Kidney (tissue), 14 donors: ENCODE measurements around the gene NR2F1. TPM values are rescaled to one million over a fixed set of nuclear protein-coding genes. Genes with fewer than 3 reads are reported as not detected.

ENCODE experiments used
- DNase-seq, 5 donors: peaks; one replicate each; pipeline ENCODE4 v3.0.0-alpha.2; 2013 to 2020
- FAIRE-seq: peaks from 2 replicates; lab custom pipeline; 2012; peaks lifted over from hg19 to GRCh38; lab: Jason Lieb, UNC
- H3K27ac ChIP-seq, 2 donors: one replicate each; pipeline ENCODE4 v1.7.0; 2013; ENCODE audit warnings: low read depth in 2 of 2, low read length in 2 of 2, inconsistent platforms in 1 of 2
- H3K27me3 ChIP-seq: one replicate; pipeline ENCODE4 v1.7.1; 2013; ENCODE audit warnings: low read length, inconsistent platforms; ENCODE audit not compliant: control insufficient read depth, insufficient read depth
- H3K36me3 ChIP-seq, 3 donors: one replicate each; pipeline versions ENCODE4 v1.7.0 to v1.7.1; 2013; ENCODE audit warnings: low read length in 3 of 3, control low read depth in 1 of 3, inconsistent platforms in 1 of 3; ENCODE audit not compliant: insufficient read depth in 3 of 3, control insufficient read depth in 2 of 3
- H3K4me1 ChIP-seq, 3 donors: one replicate each; pipeline versions ENCODE4 v1.7.0 to v1.7.1; 2013; ENCODE audit warnings: low read length in 3 of 3, inconsistent platforms in 1 of 3, low read depth in 1 of 3; ENCODE audit not compliant: control insufficient read depth in 2 of 3, insufficient read depth in 2 of 3
- H3K4me3 ChIP-seq, 3 donors: one replicate each; pipeline versions ENCODE4 v1.7.0 to v1.8.1; 2013; ENCODE audit warnings: low read length in 3 of 3, control low read depth in 1 of 3, inconsistent platforms in 1 of 3
- H3K9ac ChIP-seq, 3 donors: one replicate each; pipeline versions ENCODE4 v1.7.0 to v1.7.1; 2013; ENCODE audit warnings: low read length in 3 of 3, control low read depth in 1 of 3, inconsistent platforms in 1 of 3
- H3K9me3 ChIP-seq, 3 donors: one replicate each; pipeline versions ENCODE4 v1.7.0 to v1.7.1; 2013; ENCODE audit warnings: low read length in 3 of 3, control low read depth in 1 of 3, inconsistent platforms in 1 of 3; ENCODE audit not compliant: control insufficient read depth in 2 of 3, insufficient read depth in 1 of 3
- CTCF ChIP-seq: IDR thresholded peaks from 3 replicates; pipeline ENCODE4 v1.5.1; 2012; ENCODE audit warnings: mild to moderate bottlenecking, moderate library complexity, borderline replicate concordance; ENCODE audit not compliant: insufficient read depth; ENCODE audit errors: extremely low read depth
- intact Hi-C: fragments of 100-400 bp; cut with DNase I; formaldehyde crosslinking; loops from one replicate; pipeline ENCODE4 v1.11.1; 2022
- polyA plus RNA-seq: library from polyadenylated mRNA; stranded (reverse); fragments of 350-450 nt; fragmentation: Illumina TruSeq; extraction: RNeasy Lipid Tissue Mini Kit (QIAGEN cat#74804); gene quantifications from one replicate; pipeline ENCODE4 v1.2.3, GENCODE V29; 2014; ENCODE audit warnings: low read depth, low replicate concordance; ENCODE audit not compliant: insufficient read depth
- total RNA-seq: library from RNA; stranded (reverse); fragmentation: NEBNext Ultra II Directional; extraction: Animal tissue kit (Norgen Biotek cat#: 25700); gene quantifications from one replicate; pipeline ENCODE4 v1.2.1, GENCODE V29; 2021
- donor health status: control.
- donor health status: control.
- donor health status: control.
- donor health status: control.
- donor health status: control.
- donor health status: DM: yes; HTN: yes; CAD: no.
- donor health status: Normal renal cell carcinoma (clear cell type).

Gene NR2F1
- total and polyA plus RNA-seq, 2 donors from 2014 or later: 22.8 to 49.5 TPM

GRCh38 chr5:93635991-93636390 is 53.0 kb downstream of the NR2F1 start:
- intact Hi-C loops: no loop called here
- Histone ChIP-seq H3K36me3 (no peaks in the 10 kb centered on the region), H3K4me3 (no peak overlapping the region), H3K9ac (no peak overlapping the region), H3K4me1 (no peaks in the 10 kb centered on the region), H3K9me3 (no peaks in the 10 kb centered on the region), H3K27ac (no peak overlapping the region), H3K27me3 (no peaks in the 10 kb centered on the region)
- TF ChIP-seq CTCF: no peak
- DNase-seq: no peak
- FAIRE-seq: no peak

DNA sequence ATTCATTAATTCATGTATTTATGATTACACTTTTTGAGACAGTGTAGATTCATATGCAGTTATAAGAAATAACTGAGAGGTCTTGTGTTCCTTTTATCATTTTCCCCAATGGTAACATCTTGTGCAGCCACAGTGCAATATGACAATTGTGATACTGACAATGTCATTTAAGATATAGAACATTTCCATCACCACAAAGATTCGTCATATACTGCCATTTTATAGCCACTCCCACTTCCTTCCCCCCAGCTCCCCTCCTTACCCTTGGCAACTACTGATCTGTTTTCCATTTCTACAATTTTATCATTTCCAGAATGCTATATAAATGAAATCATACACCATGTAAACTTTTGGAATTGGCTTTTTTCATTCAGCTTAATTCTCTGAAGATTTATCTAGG is 53.8 kb downstream of the NR2F1 start:
- no peak for FAIRE-seq
- Histone ChIP-seq H3K36me3 (no peaks in the 10 kb centered on the region), H3K9ac (no peak overlapping the region), H3K27me3 (no peaks in the 10 kb centered on the region), H3K27ac (no peak overlapping the region), H3K9me3 (no peaks in the 10 kb centered on the region), H3K4me3 (no peak overlapping the region), H3K4me1 (no peaks in the 10 kb centered on the region)
- TF ChIP-seq CTCF: no peak
- intact Hi-C loops: no loop called here
- no peak for DNase-seq

DNA sequence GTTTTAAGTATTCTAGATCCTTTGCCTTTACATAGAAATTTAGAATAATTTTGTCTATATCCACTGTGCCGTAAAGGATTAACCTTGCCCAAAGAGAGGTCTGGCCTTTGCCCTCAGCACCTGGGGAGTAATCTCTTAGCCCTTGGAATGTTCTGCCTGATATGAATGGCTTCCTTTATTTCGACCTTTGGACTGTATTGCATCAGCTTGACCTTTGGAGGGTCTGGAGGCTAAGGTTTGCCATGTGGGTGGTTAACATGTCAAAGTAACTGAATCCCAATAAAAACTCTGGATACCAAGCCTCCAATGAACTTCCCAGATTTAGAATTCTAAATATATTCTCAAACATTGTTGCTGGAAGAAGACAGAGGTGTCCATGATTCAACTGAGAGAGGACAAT is 54.7 kb downstream of the NR2F1 start:
- no peak overlapping the region for H3K27ac ChIP-seq
- no peaks in the 10 kb centered on the region for H3K36me3 ChIP-seq
- H3K9ac ChIP-seq: no peak overlapping the region
- H3K4me3 ChIP-seq: no peak overlapping the region
- no peaks in the 10 kb centered on the region for H3K4me1 ChIP-seq
- no peak for FAIRE-seq
- no peak for DNase-seq
- H3K9me3 ChIP-seq: no peaks in the 10 kb centered on the region
- intact Hi-C loops: no loop called here
- TF ChIP-seq CTCF: no peak
- H3K27me3 ChIP-seq: no peaks in the 10 kb centered on the region

DNA sequence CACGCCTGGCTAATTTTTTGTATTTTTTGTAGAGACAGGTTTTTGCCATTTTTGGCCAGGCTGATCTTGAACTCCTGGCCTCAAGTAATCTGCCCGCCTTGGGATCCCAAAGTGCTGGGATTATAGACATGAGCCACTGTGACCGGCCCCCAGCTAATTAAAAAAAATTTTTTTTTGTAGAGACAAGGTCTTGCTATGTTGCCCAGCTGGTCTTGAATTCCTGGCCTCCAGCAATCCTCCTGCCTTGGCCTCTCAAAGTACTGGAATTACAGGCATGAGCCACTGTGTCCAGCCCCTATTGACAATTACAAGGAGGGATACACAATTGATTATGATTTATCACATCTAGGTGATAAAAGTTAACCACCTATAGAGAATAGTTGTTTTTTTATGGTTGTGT is 59.5 kb downstream of the NR2F1 start:
- Histone ChIP-seq H3K4me1 (no peaks in the 10 kb centered on the region), H3K27ac (no peak overlapping the region), H3K9me3 (no peaks in the 10 kb centered on the region), H3K4me3 (no peak overlapping the region), H3K27me3 (no peaks in the 10 kb centered on the region), H3K9ac (no peak overlapping the region), H3K36me3 (no peaks in the 10 kb centered on the region)
- FAIRE-seq (no peak), DNase-seq (no peak)
- TF ChIP-seq CTCF: no peak
- intact Hi-C loops: no loop called here
